ENCODE data around the gene F12.

GRCh38 chr5:177357146-177357458, 52.3 kb downstream of the F12 start:
- TF ChIP-seq POLR2A (IDR thresholded peaks at IDR 0.05; ENCODE audit: borderline replicate concordance, extremely low read depth, insufficient read depth, insufficient read length): no peak
- no peak for TF ChIP-seq POLR2AphosphoS5 (IDR thresholded peaks at IDR 0.05; ENCODE audit: low read depth, low read length)
- TF ChIP-seq, protein P1, sequence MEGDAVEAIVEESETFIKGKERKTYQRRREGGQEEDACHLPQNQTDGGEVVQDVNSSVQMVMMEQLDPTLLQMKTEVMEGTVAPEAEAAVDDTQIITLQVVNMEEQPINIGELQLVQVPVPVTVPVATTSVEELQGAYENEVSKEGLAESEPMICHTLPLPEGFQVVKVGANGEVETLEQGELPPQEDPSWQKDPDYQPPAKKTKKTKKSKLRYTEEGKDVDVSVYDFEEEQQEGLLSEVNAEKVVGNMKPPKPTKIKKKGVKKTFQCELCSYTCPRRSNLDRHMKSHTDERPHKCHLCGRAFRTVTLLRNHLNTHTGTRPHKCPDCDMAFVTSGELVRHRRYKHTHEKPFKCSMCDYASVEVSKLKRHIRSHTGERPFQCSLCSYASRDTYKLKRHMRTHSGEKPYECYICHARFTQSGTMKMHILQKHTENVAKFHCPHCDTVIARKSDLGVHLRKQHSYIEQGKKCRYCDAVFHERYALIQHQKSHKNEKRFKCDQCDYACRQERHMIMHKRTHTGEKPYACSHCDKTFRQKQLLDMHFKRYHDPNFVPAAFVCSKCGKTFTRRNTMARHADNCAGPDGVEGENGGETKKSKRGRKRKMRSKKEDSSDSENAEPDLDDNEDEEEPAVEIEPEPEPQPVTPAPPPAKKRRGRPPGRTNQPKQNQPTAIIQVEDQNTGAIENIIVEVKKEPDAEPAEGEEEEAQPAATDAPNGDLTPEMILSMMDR (IDR thresholded peaks at IDR 0.05 in 2 of 3, conservative IDR thresholded peaks at IDR 0.05 in 1 of 3; ENCODE audit: borderline replicate concordance in 1 of 3, insufficient read depth in 1 of 3, low read depth in 2 of 3, low read length in 2 of 3): no peak
- no peak for TF ChIP-seq YY1 (IDR thresholded peaks at IDR 0.05; ENCODE audit: extremely low read depth, insufficient replicate concordance, low read depth, low read length)
- TF ChIP-seq SP1 (IDR thresholded peaks at IDR 0.05; ENCODE audit: low read depth): no peak
- no peak for TF ChIP-seq EZH2 (IDR thresholded peaks at IDR 0.05)
- no peak for TF ChIP-seq SRF (IDR thresholded peaks at IDR 0.05; ENCODE audit: low read depth)
